ENCODE data around the gene FA2H.
"Not testable (repeated sequence)": the region's sequence is repeated elsewhere in the genome, so short reads cannot be mapped to it uniquely, and the experiment has no call there.

The FA2H gene

DNA sequence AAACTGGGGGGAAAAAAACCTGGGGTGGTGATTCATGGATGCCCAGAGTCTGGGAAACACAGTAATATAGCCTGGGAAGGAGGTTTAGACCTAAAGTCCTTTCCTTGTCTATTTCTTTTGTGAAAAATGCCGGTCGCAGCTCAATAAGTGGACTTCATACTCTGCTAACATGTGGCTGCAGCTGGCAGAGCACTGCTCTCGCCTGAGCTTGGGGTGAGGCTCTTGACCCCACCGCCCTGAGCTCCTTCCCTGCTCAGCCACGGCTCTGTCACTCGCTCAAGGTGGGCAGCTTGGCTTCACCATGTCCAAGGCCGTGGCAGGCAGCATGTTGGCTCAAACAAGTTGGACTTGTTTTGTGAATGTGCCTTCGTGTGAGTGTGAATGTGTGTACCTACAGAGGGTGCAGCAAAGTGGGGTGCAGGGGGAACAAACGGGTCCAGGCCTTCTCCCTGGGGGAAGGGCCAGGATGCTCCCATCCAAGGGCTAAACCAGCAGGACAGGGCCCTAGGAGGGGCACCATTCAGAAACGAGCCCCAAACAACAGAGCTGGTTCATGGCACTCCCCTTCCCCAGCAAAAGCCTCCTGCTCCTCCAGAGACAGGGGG, 4.9 kb downstream of the FA2H start:
- DNase-seq = no peak

DNA sequence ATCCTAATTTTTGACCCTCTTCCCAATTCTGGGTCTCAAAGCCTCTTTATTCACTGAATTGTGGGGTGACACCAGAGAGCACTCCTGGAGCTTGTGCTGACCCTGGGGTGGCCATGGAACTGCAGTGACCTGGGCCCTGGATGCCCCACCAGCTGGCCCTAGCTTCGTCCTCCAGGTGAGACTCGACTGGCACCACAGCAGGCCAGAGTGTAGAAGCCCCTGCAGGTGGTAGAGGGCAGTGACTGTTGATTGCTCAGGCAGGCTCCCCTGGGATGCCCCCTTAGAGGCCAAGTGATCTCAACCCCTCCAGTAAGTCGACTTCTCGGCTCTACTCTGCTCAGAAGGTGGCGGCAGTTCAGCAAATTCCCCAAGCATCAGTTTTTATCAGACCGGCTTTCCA, 6.4 kb downstream of the FA2H start:
- no peak for DNase-seq

GRCh38 chr16:74767749-74768148, 6.9 kb downstream of the FA2H start:
- DNase-seq = no peak

- DNase-seq = no peak
Observed at GRCh38 chr16:74766729-74767128, 7.9 kb downstream of the FA2H start.

GRCh38 chr16:74764184-74764583, 10.4 kb downstream of the FA2H start:
- DNase-seq = not testable (repeated sequence)

DNA sequence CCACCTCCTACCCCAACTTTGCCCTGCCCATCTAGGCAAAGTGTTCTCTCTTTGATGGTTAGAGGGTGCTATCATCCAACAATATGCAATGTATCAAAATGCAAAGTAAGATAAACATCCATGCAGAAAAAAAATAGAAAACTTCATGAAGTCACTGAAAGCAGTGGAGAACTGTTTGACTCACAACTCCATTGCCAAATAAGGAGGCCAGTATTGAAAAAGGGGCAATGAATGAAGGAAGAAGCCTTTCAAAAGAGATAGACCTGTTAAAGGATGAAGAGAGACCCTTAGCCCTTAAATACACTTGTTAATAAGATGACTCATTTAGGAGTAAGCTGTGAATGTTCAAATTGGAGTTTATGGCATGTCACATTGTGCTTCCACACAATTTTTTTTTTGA, 13.0 kb downstream of the FA2H start:
- DNase-seq = no peak

DNA sequence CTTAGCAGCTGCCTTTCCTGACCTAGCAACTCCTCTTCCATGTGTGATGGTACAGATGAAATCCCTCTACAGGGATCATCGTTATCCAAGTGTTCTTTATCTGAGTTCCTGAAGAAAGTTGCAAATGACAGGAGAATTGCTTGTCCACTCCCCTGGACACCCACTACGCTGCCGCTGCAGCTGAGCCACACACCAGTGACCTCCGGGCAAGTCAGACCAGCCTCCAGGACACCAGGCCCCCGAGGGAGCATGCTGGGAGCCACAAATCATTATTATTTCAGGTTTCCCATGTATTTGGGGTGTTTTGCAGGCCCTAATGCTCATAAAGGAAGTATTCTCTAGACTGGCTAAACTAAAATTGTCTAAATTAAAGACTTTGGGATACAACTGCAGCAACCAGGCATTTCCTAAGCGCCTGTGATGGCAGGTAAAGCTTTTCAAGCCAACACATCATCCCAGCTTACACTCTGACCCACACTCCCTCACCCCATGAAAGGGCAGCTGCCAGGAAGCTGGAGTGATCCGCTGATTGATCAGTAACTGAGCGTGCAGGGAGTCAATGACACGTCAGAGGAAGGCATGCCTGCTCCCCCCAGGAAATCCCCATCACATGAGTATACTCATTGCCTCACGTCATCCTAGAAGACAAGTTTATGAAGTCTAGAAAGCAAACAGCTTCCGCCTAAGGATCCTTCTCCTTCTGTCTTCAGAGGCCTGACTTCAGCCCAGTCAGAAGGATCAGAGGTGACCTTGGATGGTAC, 14.4 kb downstream of the FA2H start:
- DNase-seq = no peak

DNA sequence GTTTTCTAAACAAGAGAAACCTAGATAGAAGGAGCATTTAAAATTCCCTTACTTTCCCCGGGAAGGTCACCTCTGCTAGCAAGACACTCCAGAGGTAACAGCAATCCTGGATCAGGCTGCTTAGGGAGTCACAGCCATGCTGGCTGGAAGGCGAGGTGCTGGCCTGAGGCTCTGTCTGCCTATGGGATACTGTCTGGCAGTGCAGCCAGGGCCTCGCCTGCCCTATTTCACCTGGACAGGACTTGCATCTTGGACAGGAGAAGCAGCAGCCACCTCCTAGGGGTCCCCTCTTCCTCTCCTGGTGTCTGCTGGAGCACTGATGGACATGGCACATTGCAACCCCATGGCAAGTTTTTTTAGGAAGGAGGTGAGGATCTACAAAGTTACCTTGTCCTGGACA, 15.1 kb downstream of the FA2H start:
- no peak for DNase-seq

DNA sequence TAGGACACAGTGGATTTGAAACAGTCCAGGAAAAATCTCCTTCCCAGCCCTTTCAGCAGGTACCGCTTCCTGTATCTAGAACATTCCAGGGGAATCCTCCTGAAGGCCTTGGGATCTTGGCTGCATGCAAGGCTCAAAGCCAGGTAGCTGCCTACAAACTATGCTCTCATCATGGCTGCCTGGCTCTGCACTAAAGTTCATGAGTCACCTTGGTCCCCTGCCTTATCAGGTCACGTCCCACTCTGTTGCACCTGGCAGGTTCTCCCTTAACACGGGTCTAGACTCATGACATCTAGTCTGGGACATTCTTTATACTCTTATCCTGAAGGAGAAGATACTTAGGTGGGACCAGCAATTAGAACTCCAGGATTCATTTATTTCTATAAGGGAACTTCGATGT, 15.8 kb downstream of the FA2H start:
- DNase-seq = no peak

DNA sequence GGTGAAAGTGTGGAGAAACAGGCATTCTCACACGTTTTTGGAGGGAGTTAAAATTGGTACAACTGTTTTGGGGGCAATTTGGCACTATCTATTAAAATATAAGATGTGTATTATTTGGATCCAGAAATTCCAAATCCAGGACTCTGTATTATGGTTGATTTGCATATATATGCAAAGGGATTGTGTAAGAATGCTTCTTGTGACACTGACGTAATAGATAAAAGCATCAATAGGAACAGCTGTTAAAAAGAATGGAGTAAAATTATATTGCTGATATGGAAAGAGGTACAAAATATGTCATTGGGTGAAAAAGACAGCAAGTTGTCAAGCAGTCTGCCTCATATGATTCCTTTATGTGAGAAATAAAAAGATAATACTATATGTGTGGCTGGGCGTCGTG, 17.3 kb downstream of the FA2H start:
- no peak for DNase-seq

DNA sequence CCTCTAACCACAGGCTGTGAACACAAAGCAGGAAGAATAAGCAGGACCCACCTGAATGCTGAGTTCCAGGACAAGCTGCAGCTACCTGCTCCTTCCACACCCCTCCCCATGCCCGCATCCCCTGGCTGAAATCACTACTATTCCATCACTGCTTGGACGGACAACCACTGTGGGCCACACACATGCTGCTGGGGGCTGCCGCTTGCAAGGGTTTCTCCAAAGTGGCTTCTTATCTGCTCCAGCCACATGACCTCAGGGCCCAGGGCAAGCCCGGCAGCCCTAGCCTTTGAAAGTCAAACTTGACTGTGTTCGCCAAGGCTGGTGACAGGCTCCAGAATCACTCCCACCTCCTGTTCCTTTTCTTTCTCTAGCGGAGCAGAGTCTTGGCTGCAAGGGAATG, 18.4 kb downstream of the FA2H start:
- no peak for DNase-seq

- no peak for DNase-seq
Observed at GRCh38 chr16:74753180-74753579, 21.4 kb downstream of the FA2H start.

DNA sequence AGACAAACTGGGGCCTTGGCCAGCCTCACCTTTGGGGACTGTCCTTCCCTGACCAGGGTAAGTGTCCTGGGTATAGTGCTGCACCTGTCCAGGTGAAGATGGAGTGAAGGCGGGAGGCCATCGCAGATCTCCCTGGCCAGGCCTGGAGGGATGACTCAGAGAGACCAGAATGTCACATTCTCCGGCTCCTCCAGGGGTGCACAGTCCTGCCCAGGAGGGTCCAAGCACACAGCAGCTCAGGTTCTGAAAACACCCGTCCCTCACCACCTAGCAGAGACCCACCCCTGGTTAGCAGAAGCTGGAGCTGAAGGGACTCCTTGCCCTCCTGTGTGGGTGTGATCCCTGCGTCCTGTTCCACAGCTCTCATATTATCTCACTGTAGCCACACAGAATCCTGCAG, 21.9 kb downstream of the FA2H start:
- no peak for DNase-seq

DNA sequence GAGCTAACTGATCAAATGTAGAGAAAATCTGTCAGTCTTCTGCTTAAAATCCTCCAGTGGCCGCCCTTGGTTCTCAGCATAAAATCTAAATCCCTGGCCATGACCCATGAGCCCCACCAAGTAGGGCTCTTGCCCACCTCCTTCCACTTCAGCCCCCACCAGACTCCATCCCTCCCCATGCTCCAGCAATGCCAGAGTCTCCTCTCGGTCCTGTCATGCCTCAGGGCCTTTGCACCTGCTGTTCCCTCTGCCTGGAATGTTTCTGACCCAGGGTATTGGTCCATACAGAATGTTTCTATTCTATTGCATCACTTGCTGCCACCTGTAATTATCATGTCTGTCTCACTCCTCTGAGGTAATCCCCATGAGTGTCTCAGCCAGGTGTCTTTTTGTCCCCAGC, 22.4 kb downstream of the FA2H start:
- no peak for DNase-seq

- no peak for DNase-seq
Observed at GRCh38 chr16:74751658-74752057, 23.0 kb downstream of the FA2H start.

DNA sequence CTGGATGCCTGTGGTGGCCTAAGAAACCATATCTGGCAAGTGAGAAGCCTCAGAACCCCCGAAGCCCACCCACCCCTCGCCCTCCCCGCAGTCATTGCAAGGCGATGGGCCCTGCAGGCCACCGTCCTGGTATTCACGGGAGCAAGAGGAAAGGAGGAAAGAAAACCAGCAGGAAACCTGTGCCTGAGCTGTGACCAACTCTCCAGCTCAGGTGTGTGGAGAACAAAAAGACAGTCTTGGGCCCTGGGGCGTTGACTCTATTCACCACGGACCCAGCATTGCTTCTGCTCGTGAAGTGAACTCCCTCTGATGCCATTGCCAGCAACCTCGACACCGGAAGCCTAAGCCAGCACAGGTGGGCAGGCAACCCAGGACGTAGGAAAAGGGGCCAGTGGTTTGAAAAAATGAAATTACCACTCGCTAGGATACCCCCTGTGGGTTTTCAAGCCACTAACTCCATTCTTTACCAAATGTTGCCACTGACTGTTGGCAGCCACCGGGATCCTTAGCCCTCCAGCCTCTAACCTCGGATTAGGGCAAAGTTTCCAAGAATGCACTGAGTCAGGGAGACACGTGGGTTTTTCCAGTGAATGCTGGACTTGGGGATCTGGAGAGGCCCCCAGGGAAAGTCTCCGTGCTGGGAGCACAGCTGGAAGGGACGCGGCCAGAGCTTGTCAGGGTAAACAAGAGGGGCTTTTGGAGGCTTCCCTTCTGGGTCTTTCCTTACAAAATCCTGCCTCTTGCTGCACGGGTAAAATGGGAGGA, 25.1 kb downstream of the FA2H start:
- DNase-seq = no peak

DNA sequence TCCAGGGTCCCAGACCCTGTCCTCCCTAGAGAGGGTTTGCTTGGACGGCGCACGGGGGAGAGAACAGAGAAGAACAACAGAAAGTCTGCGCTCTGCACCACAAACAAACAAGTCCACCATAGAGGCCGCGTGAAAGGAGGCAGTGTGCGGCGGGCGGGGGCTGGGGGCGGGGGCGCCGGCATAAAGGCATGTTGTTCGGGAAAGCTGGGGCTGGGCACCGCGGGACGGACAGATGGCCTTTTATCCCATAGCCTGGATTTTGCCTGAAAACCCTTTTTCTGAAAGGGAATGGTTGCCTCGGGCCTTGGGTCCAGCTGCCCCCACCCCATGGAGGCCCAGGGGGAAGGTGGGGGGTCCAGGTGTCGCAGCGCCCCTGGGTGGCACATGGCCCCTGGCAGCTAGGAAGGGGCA, 26.0 kb downstream of the FA2H start:
- no peak for DNase-seq

- no peak for DNase-seq
Observed at GRCh38 chr16:74747716-74748615, 26.7 kb downstream of the FA2H start.

DNA sequence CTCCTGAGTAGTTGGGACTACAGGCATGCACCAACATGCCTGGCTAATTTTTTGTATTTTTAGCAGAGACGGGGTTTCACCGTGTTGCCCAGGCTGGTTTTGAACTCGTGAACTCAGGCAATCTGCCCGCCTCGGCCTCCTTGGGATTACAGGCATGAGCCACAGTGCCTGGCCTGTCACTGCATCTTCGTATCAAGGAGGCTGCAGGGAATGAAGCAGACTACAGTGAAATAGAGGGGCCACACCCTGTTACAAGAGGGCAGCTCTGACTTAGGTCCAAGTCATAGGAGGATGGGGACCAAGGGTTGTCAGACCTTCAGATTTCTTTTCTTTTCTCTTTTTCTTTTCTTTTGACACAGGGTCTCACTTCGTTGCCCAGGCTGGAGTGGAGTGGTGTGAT, 28.7 kb downstream of the FA2H start:
- no peak for DNase-seq

DNA sequence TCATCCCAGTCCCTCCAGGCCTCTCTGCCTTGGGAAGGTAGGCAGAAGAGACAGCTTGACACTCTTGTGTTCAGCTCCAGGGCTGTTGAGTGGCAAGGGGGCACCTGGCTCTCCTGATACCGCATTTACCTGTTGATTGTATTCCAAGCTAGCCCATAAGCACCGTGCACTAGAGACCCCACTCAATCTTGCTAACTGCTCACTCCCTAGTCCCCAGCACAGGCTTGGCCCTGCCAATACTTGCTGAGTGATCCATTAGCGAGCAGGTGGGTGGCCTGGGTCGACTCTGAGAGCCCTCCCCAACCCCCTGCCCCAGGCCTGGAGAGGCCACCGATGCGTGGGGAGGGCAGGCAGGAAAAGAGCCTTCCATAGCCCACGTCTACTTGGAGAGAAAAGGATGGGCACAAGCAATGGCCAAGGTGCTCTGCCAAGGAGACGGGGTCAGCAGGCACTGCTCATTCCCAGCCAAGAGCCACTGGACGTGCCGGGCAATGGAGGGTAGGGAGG, 29.5 kb downstream of the FA2H start:
- no peak for DNase-seq

DNA sequence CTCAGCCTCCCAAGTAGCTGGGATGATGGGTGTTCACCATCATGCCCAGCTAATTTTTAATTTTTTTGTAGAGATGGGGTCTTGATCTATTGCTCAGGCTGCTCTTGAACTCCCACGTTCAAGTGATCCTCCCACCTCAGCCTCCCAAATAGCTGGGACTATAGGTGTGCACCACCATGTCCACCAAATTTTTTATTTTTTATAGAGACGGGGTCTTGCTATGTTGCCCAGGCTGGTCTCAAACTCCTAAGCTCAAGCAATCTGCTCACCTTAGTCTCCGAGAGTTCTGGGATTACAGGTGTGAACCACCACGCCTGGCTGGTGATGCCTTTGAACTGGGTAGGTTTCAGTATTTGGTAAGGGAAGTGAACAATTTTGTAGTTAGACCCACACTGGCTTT, 30.1 kb downstream of the FA2H start:
- no peak for DNase-seq

GRCh38 chr16:74743668-74744299, 30.8 kb downstream of the FA2H start:
- DNase-seq = no peak
